ENCODE data around the gene TLE7. TPM values are rescaled to one million over a fixed set of nuclear protein-coding genes. Genes with fewer than 3 reads are reported as not detected.

The TLE7 gene
- polyA plus RNA-seq (ENCODE audit: insufficient read length in 4 of 4): not detected

GRCh38 chr16:71442051-71442440 is at the start of gene TLE7:
TLE7 (minus strand) TSS chr16:71442054; CDS start chr16:71433324, 8,730 bp downstream.
- DNase-seq (ENCODE audit: low read depth in 4 of 4, low spot score in 3 of 4): no peak

- DNase-seq (ENCODE audit: low read depth in 4 of 4, low spot score in 3 of 4): no peak
These were observed 49.2 kb upstream of the TLE7 start for GRCh38 chr16:71491054-71491453.

- DNase-seq (ENCODE audit: low read depth in 4 of 4, low spot score in 3 of 4): no peak
These were observed 48.5 kb upstream of the TLE7 start for GRCh38 chr16:71490361-71490760.

- DNase-seq (ENCODE audit: low read depth in 4 of 4, low spot score in 3 of 4): no peak
These were observed 47.3 kb upstream of the TLE7 start, which contains the start of gene ZNF19 for GRCh38 chr16:71489122-71489521. ZNF19 (minus strand) TSS chr16:71489324; CDS start chr16:71482114, 7,210 bp downstream.

- peak; percentile 77 to 82 (median 80) for DNase-seq (ENCODE audit: low read depth in 4 of 4, low spot score in 3 of 4)
These were observed 42.4 kb upstream of the TLE7 start for GRCh38 chr16:71484006-71484893.

- no peak for DNase-seq (ENCODE audit: low read depth in 4 of 4, low spot score in 3 of 4)
These were observed 40.7 kb upstream of the TLE7 start for GRCh38 chr16:71482569-71482968.

GRCh38 chr16:71480956-71481355 is 39.1 kb upstream of the TLE7 start:
- DNase-seq (ENCODE audit: low read depth in 4 of 4, low spot score in 3 of 4): no peak

GRCh38 chr16:71479420-71479819 is 37.6 kb upstream of the TLE7 start:
- no peak for DNase-seq (ENCODE audit: low read depth in 4 of 4, low spot score in 3 of 4)

GRCh38 chr16:71476457-71477124 is 34.7 kb upstream of the TLE7 start:
- DNase-seq (ENCODE audit: low read depth in 4 of 4, low spot score in 3 of 4): no peak

- no peak for DNase-seq (ENCODE audit: low read depth in 4 of 4, low spot score in 3 of 4)
These were observed 33.0 kb upstream of the TLE7 start for GRCh38 chr16:71474864-71475263.

GRCh38 chr16:71473891-71474290 is 32.0 kb upstream of the TLE7 start:
- DNase-seq (ENCODE audit: low read depth in 4 of 4, low spot score in 3 of 4): no peak

GRCh38 chr16:71472931-71473330 is 31.1 kb upstream of the TLE7 start:
- DNase-seq (ENCODE audit: low read depth in 4 of 4, low spot score in 3 of 4): no peak

- no peak for DNase-seq (ENCODE audit: low read depth in 4 of 4, low spot score in 3 of 4)
These were observed 30.2 kb upstream of the TLE7 start for GRCh38 chr16:71472051-71472450.

- peak in 2 of 4 donors; percentile 12 to 30 for DNase-seq (ENCODE audit: low read depth in 4 of 4, low spot score in 3 of 4)
These were observed 26.0 kb upstream of the TLE7 start for GRCh38 chr16:71467810-71468209.

- no peak for DNase-seq (ENCODE audit: low read depth in 4 of 4, low spot score in 3 of 4)
These were observed 22.4 kb upstream of the TLE7 start for GRCh38 chr16:71464231-71464630.

GRCh38 chr16:71461686-71462648 is 20.1 kb upstream of the TLE7 start, which contains the start of gene ZNF23:
ZNF23 (minus strand) TSS chr16:71462247; CDS start chr16:71456796, 5,451 bp downstream.
- peak; percentile 56 to 63 (median 60) for DNase-seq (ENCODE audit: low read depth in 4 of 4, low spot score in 3 of 4)

GRCh38 chr16:71460941-71461340 is 19.1 kb upstream of the TLE7 start:
- DNase-seq (ENCODE audit: low read depth in 4 of 4, low spot score in 3 of 4): no peak

GRCh38 chr16:71460236-71460635 is 18.4 kb upstream of the TLE7 start:
- no peak for DNase-seq (ENCODE audit: low read depth in 4 of 4, low spot score in 3 of 4)

GRCh38 chr16:71459510-71459909 is 17.7 kb upstream of the TLE7 start:
- DNase-seq (ENCODE audit: low read depth in 4 of 4, low spot score in 3 of 4): no peak

- DNase-seq (ENCODE audit: low read depth in 4 of 4, low spot score in 3 of 4): no peak
These were observed 14.9 kb upstream of the TLE7 start for GRCh38 chr16:71456801-71457200.
